Measurements from ENCODE around the gene FAM171A1. TPM values are rescaled to one million over a fixed set of nuclear protein-coding genes. Genes with fewer than 3 reads are reported as not detected.

FAM171A1 gene
- total RNA-seq, 2 donors from 2014 or later, result 16.3 to 24.2 TPM

- H3K27me3 ChIP-seq (replicated peaks; ENCODE audit: insufficient read depth), result no peaks in the 10 kb centered on the region
- WGBS, result 69% methylated on average over 10 of the region's 10 CpGs
Observed at GRCh38 chr10:15267496-15267895, 103.6 kb downstream of the FAM171A1 start.

GRCh38 chr10:15266117-15266516, 105.0 kb downstream of the FAM171A1 start:
- TF ChIP-seq POLR2AphosphoS5 (IDR thresholded peaks at IDR 0.05), result no peak
- TF ChIP-seq POLR2A (IDR thresholded peaks at IDR 0.05), result no peak
- TF ChIP-seq CTCF (IDR thresholded peaks at IDR 0.05), result no peak
- 92% methylated on average over 5 of the region's 5 CpGs for WGBS
- DNase-seq (ENCODE audit: low spot score), result no peak
- Histone ChIP-seq H3K27me3 (replicated peaks; ENCODE audit: insufficient read depth) (no peaks in the 10 kb centered on the region), H3K9me3 (no peaks in the 10 kb centered on the region), H3K27ac (no peak overlapping the region), H3K4me1 (replicated peaks) (no peaks in the 10 kb centered on the region), H3K4me3 (no peak overlapping the region), H3K36me3 (no peaks in the 10 kb centered on the region)
- intact Hi-C loops (cut with DNase I), result no loop called here

More at GRCh38 chr10:15267496-15267895, 103.6 kb downstream of the FAM171A1 start:
- DNase-seq (ENCODE audit: low spot score), result no peak
- no peaks in the 10 kb centered on the region for H3K4me1 ChIP-seq (replicated peaks)
- H3K4me3 ChIP-seq, result no peak overlapping the region
- no peaks in the 10 kb centered on the region for H3K36me3 ChIP-seq
- no peak overlapping the region for H3K27ac ChIP-seq
- H3K9me3 ChIP-seq, result no peaks in the 10 kb centered on the region
- TF ChIP-seq POLR2A (IDR thresholded peaks at IDR 0.05) (no peak), POLR2AphosphoS5 (IDR thresholded peaks at IDR 0.05) (no peak), CTCF (IDR thresholded peaks at IDR 0.05) (no peak)
- intact Hi-C loops (cut with DNase I), result no loop called here

- Histone ChIP-seq H3K27ac (no peak overlapping the region), H3K4me3 (no peak overlapping the region), H3K9me3 (no peaks in the 10 kb centered on the region), H3K27me3 (replicated peaks; ENCODE audit: insufficient read depth) (no peaks in the 10 kb centered on the region), H3K4me1 (replicated peaks) (no peaks in the 10 kb centered on the region), H3K36me3 (no peaks in the 10 kb centered on the region)
- intact Hi-C loops (cut with DNase I), result no loop called here
- no peak for DNase-seq (ENCODE audit: low spot score)
- TF ChIP-seq POLR2A (IDR thresholded peaks at IDR 0.05), result no peak
- no peak for TF ChIP-seq POLR2AphosphoS5 (IDR thresholded peaks at IDR 0.05)
- no peak for TF ChIP-seq CTCF (IDR thresholded peaks at IDR 0.05)
- WGBS, result 95% methylated on average over 2 of the region's 2 CpGs
Observed at GRCh38 chr10:15265558-15265957, 105.5 kb downstream of the FAM171A1 start.

- no peak for DNase-seq (ENCODE audit: low spot score)
- no peaks in the 10 kb centered on the region for H3K4me1 ChIP-seq (replicated peaks)
- no peak overlapping the region for H3K4me3 ChIP-seq
- no peak for TF ChIP-seq POLR2AphosphoS5 (IDR thresholded peaks at IDR 0.05)
- TF ChIP-seq CTCF (IDR thresholded peaks at IDR 0.05), result no peak
- TF ChIP-seq POLR2A (IDR thresholded peaks at IDR 0.05), result no peak
- no peaks in the 10 kb centered on the region for H3K9me3 ChIP-seq
- intact Hi-C loops (cut with DNase I), result no loop called here
- WGBS, result 87% methylated on average over 7 of the region's 7 CpGs
- no peaks in the 10 kb centered on the region for H3K27me3 ChIP-seq (replicated peaks; ENCODE audit: insufficient read depth)
- H3K36me3 ChIP-seq, result no peaks in the 10 kb centered on the region
- H3K27ac ChIP-seq, result no peak overlapping the region
Observed at GRCh38 chr10:15265056-15265455, 106.0 kb downstream of the FAM171A1 start.

- Histone ChIP-seq H3K36me3 (no peaks in the 10 kb centered on the region), H3K9me3 (no peaks in the 10 kb centered on the region), H3K27me3 (replicated peaks; ENCODE audit: insufficient read depth) (no peaks in the 10 kb centered on the region), H3K4me1 (replicated peaks) (no peaks in the 10 kb centered on the region), H3K27ac (no peak overlapping the region), H3K4me3 (no peak overlapping the region)
- 90% methylated on average over 8 of the region's 8 CpGs for WGBS
- no peak for DNase-seq (ENCODE audit: low spot score)
- no peak for TF ChIP-seq POLR2AphosphoS5 (IDR thresholded peaks at IDR 0.05)
- TF ChIP-seq POLR2A (IDR thresholded peaks at IDR 0.05), result no peak
- no peak for TF ChIP-seq CTCF (IDR thresholded peaks at IDR 0.05)
- intact Hi-C loops (cut with DNase I), result loop anchor here (5.0 kb wide), 1 partner anchor 51 kb away; no protein-coding TSS in a partner anchor
Observed at GRCh38 chr10:15263657-15264323, 107.3 kb downstream of the FAM171A1 start.

Measured in prostate gland (tissue), 2 donors.